ENCODE measurements around the gene CREB5.
"Not testable (repeated sequence)": the region's sequence is repeated elsewhere in the genome, so short reads cannot be mapped to it uniquely, and the experiment has no call there.

Gene CREB5

GRCh38 chr7:28758186-28758585 is 345.9 kb downstream of the CREB5 start:
- no peak for DNase-seq

GRCh38 chr7:28759475-28759971 is 347.2 kb downstream of the CREB5 start:
- no peak for DNase-seq

DNA sequence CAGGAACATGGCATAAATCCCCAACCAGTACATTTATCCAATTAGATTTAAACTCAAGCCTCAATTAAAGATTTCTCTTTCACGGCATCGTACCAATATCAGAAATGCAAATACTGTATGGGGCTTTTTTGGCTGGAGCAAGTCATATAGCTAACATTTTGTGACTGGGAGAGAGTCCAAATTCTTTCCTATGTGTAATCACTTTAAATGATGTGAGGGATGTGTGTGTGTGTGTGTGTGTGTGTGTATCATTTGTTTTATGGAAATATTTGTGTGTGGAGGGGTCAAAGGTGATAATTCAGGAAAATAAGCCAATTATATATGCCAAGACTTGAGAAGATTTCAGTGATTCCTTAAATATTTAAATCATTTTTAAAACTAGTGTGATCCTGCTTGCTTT is 349.2 kb downstream of the CREB5 start:
- no peak for DNase-seq

DNA sequence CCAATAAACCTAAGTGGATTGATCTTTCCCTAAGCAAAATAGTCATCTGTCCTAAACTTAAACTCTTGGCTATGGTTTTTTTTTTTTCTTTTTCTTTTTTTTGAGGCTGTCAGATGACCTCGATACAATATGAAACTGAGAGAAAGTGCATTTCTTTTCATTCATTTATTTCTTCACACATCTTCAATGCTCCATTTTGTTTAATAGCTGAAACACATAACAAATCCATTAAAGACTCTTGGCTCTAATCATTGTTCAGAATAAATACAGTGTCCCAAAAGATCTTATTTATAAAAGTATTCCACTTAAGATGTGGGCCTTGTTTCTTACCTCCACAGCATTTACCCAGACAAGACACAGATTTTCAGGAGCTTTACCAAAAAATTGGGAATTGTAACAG is 350.3 kb downstream of the CREB5 start:
- DNase-seq, result no peak

- no peak for DNase-seq
Observed at GRCh38 chr7:28766359-28766758, 354.0 kb downstream of the CREB5 start.

DNA sequence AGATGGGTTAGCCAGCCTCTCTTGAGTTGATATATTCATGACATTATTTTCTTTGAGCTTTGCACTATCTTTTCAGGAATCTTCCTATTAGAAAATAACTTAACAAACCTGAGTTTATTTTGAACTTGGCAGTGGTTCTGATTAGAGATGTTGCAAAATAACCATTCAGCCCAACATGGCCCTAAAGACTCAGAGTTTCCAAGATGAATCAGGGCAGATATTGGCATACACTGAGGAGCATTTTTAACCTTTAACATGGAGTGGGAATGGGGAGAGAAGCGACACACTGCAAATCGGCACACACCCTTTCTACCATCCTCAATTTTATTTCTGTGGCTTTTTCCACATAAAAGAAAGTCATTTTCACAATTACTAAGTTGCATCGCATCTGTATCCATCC is 355.0 kb downstream of the CREB5 start:
- DNase-seq, result no peak

DNA sequence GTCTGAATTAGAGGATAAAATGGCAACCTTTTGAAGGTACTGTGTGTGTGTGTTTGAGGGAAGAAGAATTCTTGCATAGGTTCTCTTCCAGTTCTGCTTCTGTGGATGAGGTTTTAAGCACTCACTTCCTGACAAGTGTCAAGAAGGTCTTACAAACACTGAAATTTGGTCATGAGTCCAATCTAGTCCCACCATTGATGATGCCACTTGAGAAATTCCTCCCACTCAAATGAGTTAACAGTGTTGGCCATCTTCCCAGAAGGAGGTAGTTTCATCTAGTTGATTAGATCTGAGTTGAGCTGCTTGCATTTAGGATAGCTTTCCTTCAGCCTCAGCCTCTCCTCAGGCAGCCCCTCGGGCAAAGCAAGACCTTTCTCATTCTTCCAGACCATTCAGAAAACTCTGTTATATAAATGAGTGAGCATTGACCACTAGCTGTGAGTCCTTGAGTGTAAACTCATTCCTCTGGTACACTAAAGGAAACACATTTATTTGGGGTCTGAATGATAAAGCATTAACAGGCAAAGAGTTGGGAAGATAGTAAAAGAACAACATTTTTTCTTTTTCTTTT is 356.3 kb downstream of the CREB5 start:
- DNase-seq, result no peak

GRCh38 chr7:28771906-28772622 is 359.7 kb downstream of the CREB5 start:
- DNase-seq, result no peak

DNA sequence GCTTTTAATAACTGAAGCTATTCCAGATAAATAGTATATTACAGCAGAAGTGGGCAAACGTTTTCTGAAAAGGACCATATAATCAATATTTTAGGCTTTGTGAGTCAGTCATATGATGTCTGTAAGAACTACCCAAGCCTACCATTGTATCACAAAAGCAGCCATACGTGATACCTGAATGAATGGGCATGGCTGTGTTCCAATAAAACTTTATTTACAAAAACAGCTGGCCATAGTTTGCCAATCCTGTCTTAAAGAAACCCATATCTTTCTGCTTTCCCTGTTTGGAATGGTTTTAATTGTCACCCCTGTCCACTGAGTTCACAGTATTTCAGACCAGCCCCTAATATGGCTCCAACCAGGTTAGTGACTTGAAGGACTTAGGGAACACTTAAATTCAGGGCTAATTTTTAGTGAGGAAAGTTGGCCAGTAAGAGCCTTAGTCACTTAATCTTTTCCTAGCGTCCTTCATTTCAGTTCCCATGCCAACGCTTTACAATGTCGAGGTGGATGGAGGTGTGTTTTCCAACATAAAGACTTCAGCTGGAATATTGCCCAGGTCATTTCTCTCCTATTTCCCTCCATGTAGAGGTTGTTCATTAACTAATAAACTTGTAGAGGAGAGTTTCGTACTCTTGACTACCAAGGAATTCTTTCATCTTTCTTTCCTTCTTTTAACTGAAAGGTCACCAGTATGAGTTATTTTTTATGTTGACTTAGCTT is 361.3 kb downstream of the CREB5 start:
- no peak for DNase-seq

- DNase-seq, result no peak
Observed at GRCh38 chr7:28774261-28774988, 362.1 kb downstream of the CREB5 start.

DNA sequence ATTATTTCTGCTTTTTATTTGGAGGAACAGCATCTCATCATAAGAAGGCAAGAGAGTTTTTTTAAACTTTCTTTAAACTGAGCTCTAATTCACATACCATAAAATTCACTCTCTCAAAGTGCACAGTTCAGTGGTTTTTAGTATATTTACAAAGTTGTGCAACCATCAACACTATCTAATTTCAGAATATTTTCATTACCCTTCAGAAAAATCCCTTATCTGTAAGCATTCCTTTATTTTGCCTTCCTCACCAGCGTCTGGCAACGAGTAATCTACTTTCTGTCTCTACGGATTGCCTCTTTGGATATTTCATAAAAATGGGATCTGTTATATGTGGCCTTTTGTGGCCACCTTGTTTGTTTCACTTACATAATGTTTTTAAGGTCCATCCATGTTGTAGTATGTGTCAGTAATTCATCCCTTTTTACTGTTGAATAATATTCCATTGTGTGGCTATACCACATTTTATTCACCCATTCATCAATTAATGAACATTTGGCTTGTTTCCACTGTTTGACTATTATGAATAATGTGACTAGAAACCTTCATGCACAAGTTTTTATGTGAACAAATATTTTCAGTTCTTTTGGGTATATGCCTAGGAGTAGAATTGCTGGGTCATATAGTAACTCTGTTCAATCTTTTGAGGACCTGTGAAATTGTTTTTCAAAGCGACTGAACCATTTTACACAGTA is 364.3 kb downstream of the CREB5 start:
- no peak for DNase-seq

DNA sequence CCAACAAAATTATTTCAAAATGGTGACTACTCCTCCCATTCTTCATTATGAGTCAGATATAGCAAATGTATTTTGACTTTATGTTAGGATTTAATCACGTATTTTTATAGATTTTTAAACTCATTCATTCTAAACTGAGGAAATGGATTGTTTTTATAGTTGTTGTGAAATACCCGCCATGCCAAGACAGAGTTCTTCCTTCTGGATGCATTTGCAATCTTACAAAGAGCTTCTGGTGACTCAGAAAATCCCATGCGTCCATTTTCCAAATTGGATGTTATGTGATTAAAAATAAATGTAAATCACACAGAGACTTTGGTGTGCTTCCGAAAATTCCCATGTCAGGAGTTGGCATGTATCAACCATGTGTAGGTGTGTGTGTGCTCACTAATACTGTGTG is 366.5 kb downstream of the CREB5 start:
- no peak for DNase-seq

GRCh38 chr7:28779954-28780353 is 367.6 kb downstream of the CREB5 start:
- no peak for DNase-seq

DNA sequence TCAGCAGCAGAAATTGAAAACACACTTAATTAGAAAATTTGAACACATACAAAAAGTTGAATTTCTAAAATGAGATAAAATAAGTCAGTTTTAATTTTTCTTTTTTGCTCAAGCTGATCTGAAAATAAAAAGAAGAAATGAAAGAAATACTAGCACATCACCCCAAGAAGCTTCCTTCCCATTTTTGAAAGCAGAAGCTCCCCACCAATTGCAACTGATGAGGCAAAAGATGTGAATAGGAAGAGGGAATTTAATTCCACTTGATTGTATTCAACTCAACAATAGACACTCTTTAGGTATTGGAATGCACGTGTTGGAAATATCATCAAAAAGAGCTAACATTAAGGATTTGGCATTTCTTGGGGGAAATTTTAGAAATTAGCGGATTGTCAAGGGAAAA is 370.0 kb downstream of the CREB5 start:
- no peak for DNase-seq

- DNase-seq, result no peak
Observed at GRCh38 chr7:28784171-28784902, 372.0 kb downstream of the CREB5 start.

- DNase-seq, result no peak
Observed at GRCh38 chr7:28785041-28785995, 373.0 kb downstream of the CREB5 start.

- not testable (repeated sequence) for DNase-seq
Observed at GRCh38 chr7:28786156-28786555, 373.8 kb downstream of the CREB5 start.

GRCh38 chr7:28787106-28787505 is 374.8 kb downstream of the CREB5 start:
- no peak for DNase-seq

DNA sequence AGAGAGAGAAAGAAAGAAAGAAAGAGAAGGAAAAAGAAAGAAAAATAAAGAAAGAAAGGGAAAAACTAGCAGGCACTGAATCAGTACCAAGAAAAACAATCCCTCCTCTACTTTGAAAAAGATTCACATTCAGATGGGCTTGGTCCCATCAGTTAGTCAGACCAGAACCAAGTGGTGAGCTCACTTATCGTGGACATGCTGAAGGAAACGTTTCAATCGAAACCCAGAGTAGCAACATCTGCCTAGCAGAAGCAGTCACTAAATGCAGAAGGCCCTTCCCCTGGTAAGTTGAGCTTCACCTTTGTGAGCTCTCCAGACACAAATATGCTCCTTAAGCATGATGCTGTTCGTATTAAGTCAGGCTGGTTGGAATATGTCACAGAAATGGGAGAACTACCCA is 378.1 kb downstream of the CREB5 start:
- no peak for DNase-seq

- DNase-seq, result no peak
Observed at GRCh38 chr7:28792858-28793257, 380.5 kb downstream of the CREB5 start.

Data from GDM1 (cell line).